BLaER1 (cell line): Measurements from ENCODE around the gene XRCC6.

Source experiments
- H3K27ac ChIP-seq: shearing (Covaris generic); formaldehyde crosslinking; 2 replicates; pipeline ENCODE4 v1.8.1; 2022
- H3K27me3 ChIP-seq: shearing (Covaris generic); formaldehyde crosslinking; 2 replicates; pipeline ENCODE4 v1.8.1; 2022
- H3K36me3 ChIP-seq: shearing (Covaris generic); formaldehyde crosslinking; 2 replicates; pipeline ENCODE4 v1.8.1; 2022
- H3K4me1 ChIP-seq: shearing (Covaris generic); formaldehyde crosslinking; 2 replicates; pipeline ENCODE4 v1.8.1; 2022
- H3K4me2 ChIP-seq: shearing (Covaris generic); formaldehyde crosslinking; 2 replicates; pipeline ENCODE4 v1.8.1; 2022
- H3K4me3 ChIP-seq: shearing (Covaris generic); formaldehyde crosslinking; 2 replicates; pipeline ENCODE4 v1.8.1; 2022
- H3K9ac ChIP-seq: shearing (Covaris generic); formaldehyde crosslinking; 2 replicates; pipeline ENCODE4 v1.8.1; 2022
- H3K9me3 ChIP-seq: shearing (Covaris generic); formaldehyde crosslinking; 2 replicates; pipeline ENCODE4 v1.8.1; 2022
- H4K20me1 ChIP-seq: shearing (Covaris generic); formaldehyde crosslinking; 2 replicates; pipeline ENCODE4 v1.8.1; 2022
- Cebpa-rat ChIP-seq: shearing (Covaris generic); IDR thresholded peaks from 2 replicates; pipeline ENCODE4 v1.8.1; 2022

Gene XRCC6

GRCh38 chr22:41641854-41642253 lies 20.8 kb downstream of the XRCC6 start:
- Histone ChIP-seq H3K36me3 (peaks cover 98% of the 10 kb centered on the region), H3K4me3 (no peak overlapping the region), H3K9ac (no peak overlapping the region), H3K27ac (no peak overlapping the region), H3K9me3 (no peaks in the 10 kb centered on the region), H3K4me2 (no peak overlapping the region), H4K20me1 (peaks cover 86% of the 10 kb centered on the region), H3K4me1 (no peaks in the 10 kb centered on the region), H3K27me3 (no peaks in the 10 kb centered on the region)
- no peak for TF ChIP-seq Cebpa-rat

DNA sequence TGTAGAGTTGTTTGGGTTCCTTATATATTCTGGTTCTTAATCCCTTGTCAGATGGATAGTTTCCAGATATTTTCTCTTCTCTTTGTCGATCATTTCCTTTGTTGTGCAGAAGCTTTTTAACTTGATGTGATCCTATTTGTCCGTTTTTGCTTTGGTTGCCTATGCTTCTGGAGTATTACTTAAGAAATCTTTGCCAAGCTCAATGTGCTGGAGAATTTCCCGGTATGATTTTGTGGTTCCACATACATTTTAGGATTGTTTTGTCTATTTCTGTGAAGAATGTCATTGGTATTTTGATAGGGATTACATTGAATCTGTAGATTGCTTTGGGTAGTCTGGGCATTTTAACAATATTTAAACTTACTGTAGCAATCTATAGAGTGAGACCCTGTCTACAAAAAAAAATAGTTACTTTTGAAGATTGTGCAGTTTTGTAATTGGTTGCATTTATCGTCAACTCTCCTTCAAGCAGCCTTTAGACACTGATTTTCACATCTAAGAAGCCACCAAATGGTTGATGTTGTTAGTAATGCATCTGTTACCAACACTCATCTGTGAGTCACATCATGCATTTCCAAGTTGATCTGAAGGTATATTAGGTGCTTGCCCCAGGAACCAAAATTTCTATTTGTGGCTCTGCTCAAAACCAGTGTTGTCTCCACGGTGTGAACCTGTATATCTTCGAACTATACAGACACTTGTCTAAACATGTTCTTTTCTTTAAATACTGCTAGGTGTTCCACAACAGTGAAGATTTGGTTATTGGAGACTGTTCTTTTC lies 21.4 kb downstream of the XRCC6 start:
- no peak overlapping the region for H3K4me3 ChIP-seq
- peaks cover 98% of the 10 kb centered on the region for H3K36me3 ChIP-seq
- no peaks in the 10 kb centered on the region for H3K27me3 ChIP-seq
- no peaks in the 10 kb centered on the region for H3K4me1 ChIP-seq
- H3K9ac ChIP-seq = no peak overlapping the region
- H3K9me3 ChIP-seq = no peaks in the 10 kb centered on the region
- H3K4me2 ChIP-seq = no peak overlapping the region
- peaks cover 91% of the 10 kb centered on the region for H4K20me1 ChIP-seq
- H3K27ac ChIP-seq = no peak overlapping the region
- TF ChIP-seq Cebpa-rat = no peak

- TF ChIP-seq Cebpa-rat = no peak
- Histone ChIP-seq H4K20me1 (peaks cover 89% of the 10 kb centered on the region), H3K4me2 (no peak overlapping the region)
Observed at GRCh38 chr22:41647771-41648170, 26.7 kb downstream of the XRCC6 start.

DNA sequence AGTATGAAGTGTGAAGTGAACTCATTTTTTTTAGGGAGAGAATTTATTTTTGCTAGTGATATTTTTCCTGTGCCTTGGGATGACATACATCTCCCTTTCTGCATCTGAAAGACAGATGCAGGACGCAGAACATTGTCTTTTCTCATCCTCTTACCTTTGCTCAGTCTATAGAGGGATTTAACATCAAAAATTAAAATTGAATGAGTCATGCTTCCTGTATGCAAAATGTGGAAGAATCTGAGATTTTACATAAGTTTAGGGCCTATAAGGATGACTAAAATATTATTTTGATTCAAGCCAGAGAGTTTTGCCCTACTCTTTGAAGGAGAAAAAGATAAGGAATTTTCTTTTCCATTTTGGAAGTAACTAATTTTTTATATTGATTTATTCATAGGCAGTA lies 27.3 kb downstream of the XRCC6 start:
- Histone ChIP-seq H3K36me3 (peaks cover 97% of the 10 kb centered on the region), H3K9ac (no peak overlapping the region), H3K9me3 (no peaks in the 10 kb centered on the region), H3K27me3 (no peaks in the 10 kb centered on the region), H4K20me1 (peaks cover 89% of the 10 kb centered on the region), H3K27ac (no peak overlapping the region), H3K4me1 (no peaks in the 10 kb centered on the region), H3K4me3 (no peak overlapping the region), H3K4me2 (no peak overlapping the region)
- TF ChIP-seq Cebpa-rat = no peak

More at GRCh38 chr22:41647771-41648170, 26.7 kb downstream of the XRCC6 start:
- Histone ChIP-seq H3K27me3 (no peaks in the 10 kb centered on the region), H3K27ac (no peak overlapping the region), H3K9ac (no peak overlapping the region), H3K4me1 (no peaks in the 10 kb centered on the region), H3K4me3 (no peak overlapping the region), H3K9me3 (no peaks in the 10 kb centered on the region), H3K36me3 (peaks cover 97% of the 10 kb centered on the region)

GRCh38 chr22:41650229-41650628 lies 29.1 kb downstream of the XRCC6 start:
- TF ChIP-seq Cebpa-rat = no peak
- H3K36me3 ChIP-seq = peaks cover 99% of the 10 kb centered on the region
- peaks cover 91% of the 10 kb centered on the region for H4K20me1 ChIP-seq
- H3K4me3 ChIP-seq = no peak overlapping the region
- no peak overlapping the region for H3K9ac ChIP-seq
- H3K4me2 ChIP-seq = no peak overlapping the region
- H3K27ac ChIP-seq = no peak overlapping the region
- H3K4me1 ChIP-seq = no peaks in the 10 kb centered on the region
- H3K9me3 ChIP-seq = no peaks in the 10 kb centered on the region
- H3K27me3 ChIP-seq = no peaks in the 10 kb centered on the region

GRCh38 chr22:41650821-41651220 lies 29.7 kb downstream of the XRCC6 start:
- H3K4me1 ChIP-seq = no peaks in the 10 kb centered on the region
- H3K36me3 ChIP-seq = peaks cover 99% of the 10 kb centered on the region
- no peak for TF ChIP-seq Cebpa-rat
- no peak overlapping the region for H3K9ac ChIP-seq
- H3K4me2 ChIP-seq = no peak overlapping the region
- H3K9me3 ChIP-seq = no peaks in the 10 kb centered on the region
- no peak overlapping the region for H3K4me3 ChIP-seq
- peaks cover 91% of the 10 kb centered on the region for H4K20me1 ChIP-seq
- no peak overlapping the region for H3K27ac ChIP-seq
- H3K27me3 ChIP-seq = no peaks in the 10 kb centered on the region

- no peak for TF ChIP-seq Cebpa-rat
- no peak overlapping the region for H3K9ac ChIP-seq
- no peaks in the 10 kb centered on the region for H3K9me3 ChIP-seq
- H3K36me3 ChIP-seq = peaks cover 100% of the 10 kb centered on the region
- no peak overlapping the region for H3K4me3 ChIP-seq
- H4K20me1 ChIP-seq = peaks cover 90% of the 10 kb centered on the region
- H3K27me3 ChIP-seq = no peaks in the 10 kb centered on the region
- H3K4me2 ChIP-seq = no peak overlapping the region
- no peaks in the 10 kb centered on the region for H3K4me1 ChIP-seq
- H3K27ac ChIP-seq = no peak overlapping the region
Observed at GRCh38 chr22:41654322-41654721, 33.2 kb downstream of the XRCC6 start.

DNA sequence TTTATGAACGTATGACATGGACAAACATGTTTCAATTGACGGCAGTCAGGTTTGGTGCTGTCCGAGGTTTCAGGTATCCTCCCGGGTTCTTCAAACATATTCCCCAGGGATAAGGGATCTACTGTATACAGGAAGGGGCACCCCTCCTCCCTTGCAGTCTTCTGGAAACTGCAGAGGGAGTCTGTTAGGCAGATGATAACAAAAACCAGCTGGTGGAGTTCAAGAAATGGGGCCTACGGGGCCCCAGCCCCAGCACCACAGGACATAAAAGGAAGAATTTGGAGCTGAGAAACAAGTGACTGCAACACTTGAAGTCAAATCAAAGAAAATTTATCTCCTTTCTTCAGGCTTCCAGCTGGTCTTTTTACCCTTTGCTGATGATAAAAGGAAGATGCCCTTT lies 35.5 kb downstream of the XRCC6 start:
- Histone ChIP-seq H3K36me3 (peaks cover 100% of the 10 kb centered on the region), H4K20me1 (peaks cover 92% of the 10 kb centered on the region), H3K9me3 (no peaks in the 10 kb centered on the region)

GRCh38 chr22:41657709-41658108 lies 36.6 kb downstream of the XRCC6 start:
- Histone ChIP-seq H3K27me3 (no peaks in the 10 kb centered on the region), H4K20me1 (peaks cover 91% of the 10 kb centered on the region), H3K4me1 (no peaks in the 10 kb centered on the region), H3K9me3 (no peaks in the 10 kb centered on the region), H3K9ac (no peak overlapping the region), H3K36me3 (peaks cover 100% of the 10 kb centered on the region), H3K4me2 (no peak overlapping the region), H3K27ac (no peak overlapping the region), H3K4me3 (no peak overlapping the region)
- no peak for TF ChIP-seq Cebpa-rat

More for the DNA sequence above, 35.5 kb downstream of the XRCC6 start:
- Histone ChIP-seq H3K4me3 (no peak overlapping the region), H3K9ac (no peak overlapping the region), H3K4me2 (no peak overlapping the region), H3K4me1 (no peaks in the 10 kb centered on the region), H3K27ac (no peak overlapping the region), H3K27me3 (no peaks in the 10 kb centered on the region)
- TF ChIP-seq Cebpa-rat = no peak

DNA sequence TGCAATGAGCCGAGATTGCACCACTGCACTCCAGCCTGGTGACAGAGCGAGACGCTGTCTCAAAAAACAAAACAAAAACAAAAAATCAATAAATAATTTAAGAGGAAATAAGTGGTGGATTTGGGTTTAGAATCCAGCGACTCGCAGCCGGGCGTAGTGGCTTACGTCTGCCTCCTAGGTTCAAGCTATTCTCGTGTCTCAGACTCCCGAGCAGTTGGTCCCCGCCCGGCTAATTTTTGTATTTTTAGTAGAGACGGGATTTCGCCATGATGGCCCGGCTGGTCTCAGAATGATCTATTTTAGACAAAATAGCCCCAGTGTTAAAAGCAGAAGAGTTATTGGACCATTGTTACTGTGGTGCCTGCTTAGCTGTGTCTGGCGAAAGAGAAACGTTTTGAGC lies 37.8 kb downstream of the XRCC6 start:
- Histone ChIP-seq H3K9ac (no peak overlapping the region), H3K4me3 (no peak overlapping the region), H3K4me2 (no peak overlapping the region), H3K36me3 (peaks cover 100% of the 10 kb centered on the region), H3K4me1 (no peaks in the 10 kb centered on the region), H4K20me1 (peaks cover 79% of the 10 kb centered on the region), H3K27ac (no peak overlapping the region), H3K27me3 (no peaks in the 10 kb centered on the region; the same call in 1 of the 2 replicates), H3K9me3 (no peaks in the 10 kb centered on the region)
- TF ChIP-seq Cebpa-rat = no peak
